IPS DF 19.7 (cell line): ENCODE measurements around the gene CTNND1.
"Not testable (repeated sequence)": the region's sequence is repeated elsewhere in the genome, so short reads cannot be mapped to it uniquely, and the experiment has no call there.

Experiments used
- DNase-seq: peaks from one replicate; pipeline ENCODE4 v3.0.0-alpha.2; 2013; ENCODE audit warnings: low read depth, low spot score

Gene CTNND1

DNA sequence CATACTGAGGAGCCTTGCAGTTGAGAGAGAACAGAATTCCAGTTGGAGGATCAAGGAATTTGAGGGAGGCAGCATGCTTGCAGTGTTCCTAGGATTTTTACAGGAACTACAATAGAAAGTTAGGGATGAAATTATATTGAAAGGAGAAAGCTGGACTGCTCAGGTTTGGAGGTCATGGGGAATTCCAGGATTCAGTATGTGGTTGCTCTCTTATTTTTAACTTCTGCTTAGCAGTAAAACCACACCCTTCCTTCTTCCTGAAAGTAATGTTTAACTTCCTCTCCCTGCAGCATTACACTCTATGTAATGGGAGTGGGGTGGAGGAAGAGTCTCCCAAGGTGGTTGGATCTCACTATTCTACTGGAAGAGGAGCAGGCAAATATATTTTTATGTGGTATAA is 31.3 kb downstream of the CTNND1 start:
- no peak for DNase-seq

GRCh38 chr11:57793351-57794115 is 31.9 kb downstream of the CTNND1 start:
- DNase-seq, result no peak

DNA sequence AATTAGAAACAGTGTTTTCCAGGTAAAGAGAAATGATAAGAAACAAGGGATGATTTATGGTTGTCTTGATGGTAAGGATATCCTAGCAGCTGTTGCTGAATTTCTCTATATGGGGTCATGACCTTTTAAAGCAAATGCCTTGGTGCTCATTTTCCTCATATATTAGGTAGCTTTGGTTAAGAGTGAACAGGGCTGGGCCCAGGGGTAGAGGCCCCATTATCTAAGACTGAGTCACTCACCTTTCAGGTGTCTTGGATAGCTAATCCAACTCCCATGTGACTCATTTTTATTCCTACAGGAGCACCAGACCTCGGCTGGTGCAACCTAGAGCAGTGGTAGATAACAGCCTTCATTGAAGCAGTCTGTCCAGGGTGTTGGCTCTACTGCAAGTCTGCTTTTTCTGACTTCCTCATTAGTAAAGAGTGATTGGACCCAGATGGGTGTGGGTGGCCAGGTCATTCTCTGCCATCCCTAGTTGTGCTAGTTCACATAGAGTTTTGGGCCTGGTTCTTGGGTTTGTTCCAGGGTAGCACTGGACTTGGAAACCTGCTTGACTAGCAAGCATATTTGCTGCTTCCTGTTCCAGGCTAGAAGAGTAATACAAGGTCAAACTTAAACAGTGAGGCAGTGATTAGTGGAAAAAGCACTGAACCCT is 37.4 kb downstream of the CTNND1 start:
- DNase-seq, result no peak

DNA sequence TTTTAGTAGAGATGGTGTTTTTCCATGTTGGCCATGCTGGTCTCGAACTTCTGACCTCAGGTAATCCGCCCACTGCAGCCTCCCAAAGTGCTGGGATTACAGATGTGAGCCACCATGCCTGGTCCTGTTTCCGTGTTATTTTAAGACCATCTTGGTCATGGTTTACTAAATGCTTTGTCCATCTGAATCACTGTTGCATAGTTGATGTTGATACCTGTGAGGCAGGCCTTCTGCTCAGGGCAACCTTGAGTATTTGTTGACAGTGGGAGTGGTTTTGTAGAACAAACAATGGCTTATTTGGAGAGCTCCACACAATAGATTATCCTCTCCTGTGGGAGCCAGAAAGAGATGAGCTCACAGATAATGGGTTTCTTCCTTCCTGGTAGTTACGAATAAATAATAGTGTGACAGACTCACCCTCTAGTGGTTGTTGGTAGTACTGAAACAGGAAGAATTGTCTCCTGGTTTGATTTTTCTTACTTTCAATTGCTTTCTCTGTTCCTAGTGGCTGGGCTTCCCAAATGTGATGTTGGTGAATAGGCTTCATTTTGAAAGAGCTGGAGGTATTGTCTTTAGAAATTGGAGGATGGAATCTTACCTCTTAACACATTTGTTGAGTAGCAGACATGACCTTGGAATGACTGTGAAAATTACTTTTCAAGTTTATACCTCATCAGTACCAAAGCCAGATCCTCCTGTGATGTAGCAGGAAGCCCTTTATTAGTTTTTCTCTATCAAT is 39.0 kb downstream of the CTNND1 start:
- DNase-seq, result peak; percentile 80

DNA sequence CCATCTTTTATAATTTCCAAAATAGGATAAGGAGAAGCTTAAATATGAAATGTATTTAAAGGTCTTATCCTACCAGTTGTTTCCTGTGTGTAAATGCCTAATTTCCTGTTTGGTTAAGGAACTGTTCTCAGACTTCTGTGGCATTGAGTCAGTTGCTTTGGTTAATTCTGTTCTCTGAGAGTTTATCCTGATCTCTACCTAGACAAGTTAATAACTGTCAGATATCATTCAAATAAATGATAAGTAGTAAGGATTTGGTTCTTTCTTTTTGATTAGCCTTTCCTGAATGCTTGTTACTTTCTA is 39.5 kb downstream of the CTNND1 start:
- DNase-seq, result no peak

- no peak for DNase-seq
Measured at GRCh38 chr11:57802411-57802810, 40.8 kb downstream of the CTNND1 start.

- DNase-seq, result no peak
Measured at GRCh38 chr11:57804466-57804865, 42.9 kb downstream of the CTNND1 start.

GRCh38 chr11:57805780-57806179 is 44.2 kb downstream of the CTNND1 start:
- DNase-seq, result no peak

DNA sequence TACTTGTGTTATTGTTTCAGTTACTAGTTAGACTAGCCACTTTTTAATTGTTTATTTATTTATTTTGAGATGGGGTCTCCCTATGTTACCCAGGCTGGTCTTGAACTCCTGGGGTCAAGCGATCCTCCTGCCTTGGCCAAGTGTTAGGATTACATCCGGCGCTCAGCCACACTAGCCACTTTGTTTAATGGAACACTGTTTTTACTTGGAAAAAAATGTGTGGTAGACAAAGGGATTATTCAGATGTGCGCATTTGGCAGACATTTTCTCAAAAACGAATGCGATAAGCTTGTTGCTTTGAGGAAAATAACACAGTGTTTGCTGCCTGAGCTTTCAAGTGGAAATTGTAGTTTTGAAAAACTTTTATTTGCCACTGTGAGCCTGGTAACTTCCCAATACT is 51.0 kb downstream of the CTNND1 start:
- no peak for DNase-seq

DNA sequence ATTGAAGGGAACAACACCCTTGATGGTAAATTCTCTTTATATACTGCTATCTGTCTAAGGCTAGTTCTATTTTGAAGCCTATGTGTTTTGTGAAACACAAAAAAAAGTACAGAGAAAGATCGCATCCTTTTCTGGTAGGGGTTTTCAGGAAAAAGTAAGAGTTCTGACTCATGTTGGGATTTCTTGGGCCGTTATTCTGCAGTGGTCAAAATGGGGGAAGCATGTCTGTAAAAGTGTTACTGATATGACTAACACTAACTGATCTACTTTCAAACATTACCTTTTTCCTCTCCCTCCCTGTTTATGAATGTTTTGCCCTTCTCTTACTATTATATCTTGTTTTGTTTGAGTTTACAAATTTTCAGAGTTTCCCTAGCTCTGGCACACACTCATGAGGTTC is 53.9 kb downstream of the CTNND1 start:
- no peak for DNase-seq

DNA sequence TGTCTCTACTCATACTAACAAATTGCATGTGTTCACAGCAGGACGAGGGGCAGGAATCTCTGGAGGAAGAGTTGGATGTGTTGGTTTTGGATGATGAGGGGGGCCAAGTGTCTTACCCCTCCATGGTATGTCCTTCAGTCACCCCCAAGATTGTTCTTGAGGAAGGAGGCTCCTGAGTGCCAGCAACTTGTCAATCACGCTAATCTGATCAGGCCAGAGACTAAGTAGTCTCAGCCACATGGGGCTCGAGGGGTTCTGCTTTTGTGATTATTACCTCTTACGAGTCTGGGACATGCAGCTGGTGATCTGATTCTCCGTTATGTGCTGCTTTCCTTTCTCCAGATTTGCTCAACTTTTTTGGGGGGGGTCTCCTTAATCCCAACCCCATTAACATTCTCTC is 54.3 kb downstream of the CTNND1 start:
- no peak for DNase-seq

- no peak for DNase-seq
Measured at GRCh38 chr11:57818812-57819211, 57.2 kb downstream of the CTNND1 start.

- DNase-seq, result no peak
Measured at GRCh38 chr11:57819252-57819979, 57.8 kb downstream of the CTNND1 start.

DNA sequence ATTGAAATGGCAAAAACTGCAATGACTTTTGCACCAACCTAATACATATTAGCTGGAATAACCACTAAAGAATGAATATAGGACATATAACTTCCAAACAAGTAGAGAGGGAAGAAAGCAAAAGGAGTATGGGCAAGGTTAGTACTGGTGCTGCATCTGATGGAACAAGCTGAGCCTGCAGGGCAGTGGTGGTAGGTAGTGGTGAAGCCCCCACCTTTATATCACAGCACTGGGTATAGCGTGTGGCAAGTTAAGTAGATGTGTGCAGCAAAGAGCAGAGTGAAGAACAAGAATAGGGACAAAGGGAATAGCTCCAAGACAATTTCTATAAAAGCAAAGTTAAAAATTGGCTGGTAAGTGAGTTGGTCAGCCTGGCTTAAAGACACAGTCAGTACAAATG is 62.3 kb downstream of the CTNND1 start:
- DNase-seq, result no peak

DNA sequence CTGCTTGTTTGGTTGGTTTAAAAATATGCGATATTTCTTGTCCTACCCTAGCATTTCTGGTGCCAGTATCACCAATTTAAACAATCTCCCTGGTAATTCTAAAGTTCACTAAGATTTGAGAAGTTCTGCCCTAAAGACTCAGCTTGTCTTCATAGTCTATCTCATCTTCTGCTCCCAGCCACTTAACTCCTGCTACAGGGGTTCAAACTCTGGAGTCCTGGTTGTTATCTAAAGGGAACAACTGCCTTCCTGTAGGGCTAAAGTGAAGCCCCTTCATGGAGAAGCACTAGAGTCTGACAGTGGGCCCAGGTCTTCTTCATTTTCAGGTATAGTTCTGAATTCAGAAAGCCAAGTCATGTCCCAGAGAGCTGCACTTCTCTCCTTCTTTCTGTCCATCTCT is 73.2 kb downstream of the CTNND1 start:
- no peak for DNase-seq

DNA sequence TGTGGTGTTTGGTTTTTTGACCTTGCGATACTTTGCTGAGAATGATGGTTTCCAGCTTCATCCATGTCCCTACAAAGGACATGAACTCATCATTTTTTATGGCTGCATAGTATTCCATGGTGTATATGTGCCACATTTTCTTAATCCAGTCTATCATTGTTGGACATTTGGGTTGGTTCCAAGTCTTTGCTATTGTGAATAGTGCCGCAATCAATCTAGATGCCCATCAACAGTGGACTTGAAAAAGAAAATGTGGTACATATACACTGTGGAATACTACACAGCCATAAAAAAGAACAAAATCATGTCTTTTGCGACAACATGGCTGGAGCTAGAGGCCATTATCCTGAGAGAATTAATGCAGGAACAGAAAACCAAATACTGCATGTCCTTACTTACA is 77.0 kb downstream of the CTNND1 start:
- DNase-seq, result not testable (repeated sequence)

GRCh38 chr11:57842873-57843272 is 81.3 kb downstream of the CTNND1 start:
- DNase-seq, result no peak

DNA sequence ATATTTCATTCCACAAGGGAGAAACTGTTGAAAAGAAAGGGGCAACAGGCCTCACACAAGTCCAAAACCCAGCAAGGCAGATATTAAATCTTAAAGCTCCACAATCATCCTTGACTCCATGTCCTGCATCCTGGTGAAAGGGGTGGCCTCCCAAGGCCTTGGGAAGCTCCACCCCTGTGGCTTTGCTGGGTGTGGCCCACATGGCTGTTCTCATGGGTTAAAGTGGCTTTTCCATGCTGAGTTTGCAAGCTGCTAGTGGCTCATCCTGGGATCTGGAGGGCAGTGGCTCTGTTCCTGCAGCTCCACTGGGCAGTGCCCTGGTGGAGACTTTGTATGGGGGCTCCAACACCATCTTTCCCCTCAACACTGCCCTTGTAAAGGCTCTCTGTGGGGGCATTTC is 106.4 kb downstream of the CTNND1 start:
- no peak for DNase-seq

GRCh38 chr11:57868491-57868890 is 106.9 kb downstream of the CTNND1 start:
- peak; percentile 90 for DNase-seq
